HepG2 (cell line): ENCODE data around the gene UQCR11. TPM values are rescaled to one million over a fixed set of nuclear protein-coding genes. Genes with fewer than 3 reads are reported as not detected.

Source experiments
- AKAP8 ChIP-seq: sonication (generic); formaldehyde crosslinking; IDR thresholded peaks from 2 replicates; pipeline ENCODE4 v1.5.1; 2020; ENCODE audit warnings: mild to moderate bottlenecking, missing genetic modification reagents
- ARID3A ChIP-seq: IDR thresholded peaks from 2 replicates; pipeline ENCODE4 v1.6.1; 2012; ENCODE audit warnings: low read depth, low read length, improper control_type of control experiment
- ARID4A ChIP-seq: sonication (generic); formaldehyde crosslinking; IDR thresholded peaks from 2 replicates; pipeline ENCODE4 v1.5.0; 2020; ENCODE audit warnings: mild to moderate bottlenecking, missing genetic modification reagents, borderline replicate concordance
- ATF3 ChIP-seq: sonication (generic); formaldehyde crosslinking; IDR thresholded peaks from 2 replicates; pipeline ENCODE4 v1.4.0; 2020; ENCODE audit warnings: missing genetic modification reagents
- CBX5 ChIP-seq: sonication (generic); formaldehyde crosslinking; IDR thresholded peaks from 2 replicates; pipeline ENCODE4 v1.4.0; 2020; ENCODE audit warnings: missing genetic modification reagents, borderline replicate concordance
- ELF3 ChIP-seq: IDR thresholded peaks from 2 replicates; pipeline ENCODE4 v1.6.1; 2016; ENCODE audit warnings: missing genetic modification reagents, missing compliant biosample characterization
- KAT8 ChIP-seq: IDR thresholded peaks from 2 replicates; pipeline ENCODE4 v1.6.1; 2016; ENCODE audit warnings: missing genetic modification reagents, missing compliant biosample characterization
- KDM6A ChIP-seq: IDR thresholded peaks from 2 replicates; pipeline ENCODE4 v1.6.1; 2016; ENCODE audit warnings: low read depth
- MAFK ChIP-seq, 2 experiments: IDR thresholded peaks in 1 of 2; conservative IDR thresholded peaks in 1 of 2; 2 replicates each; pipeline ENCODE4 v1.6.1; 2011; ENCODE audit warnings: improper control_type of control experiment in 2 of 2, low read length in 2 of 2
- MTA1 ChIP-seq: sonication (generic); formaldehyde crosslinking; IDR thresholded peaks from 2 replicates; pipeline ENCODE4 v1.4.0; 2020; ENCODE audit warnings: missing genetic modification reagents, mild to moderate bottlenecking, borderline replicate concordance
- PCBP2 ChIP-seq: fragments of 200-400 bp; formaldehyde crosslinking; optimal IDR thresholded peaks from 2 replicates; pipeline ENCODE3; 2018; ENCODE audit warnings: low read length, low read depth; ENCODE audit not compliant: poor library complexity, severe bottlenecking
- PITX1 ChIP-seq: sonication (generic); formaldehyde crosslinking; IDR thresholded peaks from 2 replicates; pipeline ENCODE4 v1.5.1; 2020; ENCODE audit warnings: mild to moderate bottlenecking, missing genetic modification reagents
- PLRG1 ChIP-seq: fragments of 450-650 bp; conservative IDR thresholded peaks from 2 replicates; pipeline ENCODE4 v1.6.1; 2016
- POLR2AphosphoS2 ChIP-seq: IDR thresholded peaks from 2 replicates; pipeline ENCODE4 v1.6.1; 2011; ENCODE audit warnings: low read depth, low read length, improper control_type of control experiment
- TFE3 ChIP-seq: IDR thresholded peaks from 2 replicates; pipeline ENCODE4 v1.6.1; 2016
- ZBTB34 ChIP-seq: sonication (generic); formaldehyde crosslinking; IDR thresholded peaks from 2 replicates; pipeline ENCODE4 v1.8.0; 2022; ENCODE audit warnings: mild to moderate bottlenecking, missing genetic modification reagents
- ZFP36 ChIP-seq: fragments of 150-350 bp; IDR thresholded peaks from 2 replicates; pipeline ENCODE4 v1.6.1; 2018; ENCODE audit warnings: borderline replicate concordance, low read length, low read depth; ENCODE audit not compliant: partially characterized antibody
- ZNF616 ChIP-seq: sonication (generic); formaldehyde crosslinking; IDR thresholded peaks from 2 replicates; pipeline ENCODE4 v1.5.0; 2020; ENCODE audit warnings: low read depth, mild to moderate bottlenecking, missing genetic modification reagents
- ZNF674 ChIP-seq: sonication (generic); formaldehyde crosslinking; IDR thresholded peaks from 2 replicates; pipeline ENCODE4 v1.5.0; 2020; ENCODE audit warnings: low read depth, mild to moderate bottlenecking, missing genetic modification reagents
- ZSCAN22 ChIP-seq: sonication (generic); formaldehyde crosslinking; IDR thresholded peaks from 2 replicates; pipeline ENCODE4 v1.4.0; 2020; ENCODE audit warnings: mild to moderate bottlenecking, missing genetic modification reagents
- polyA plus RNA-seq, 8 experiments: library from polyadenylated mRNA; depleted of rRNA in 3 of 8; stranded (reverse) in 7 of 8; unstranded in 1 of 8; fragments of >200 nt; fragmentation: Illumina TruSeq in 4 of 8; extraction: Trizol in 4 of 8; gene quantifications; 2 replicates each; pipeline versions ENCODE4 v1.2.1 to v1.2.3, GENCODE V29; 2011 to 2016; ENCODE audit warnings: low read depth in 4 of 8, missing spikeins in 1 of 8, mixed read lengths in 1 of 8; ENCODE audit not compliant: insufficient read depth in 1 of 8
- total RNA-seq, 5 experiments: library from RNA; depleted of rRNA; stranded (reverse); fragments of >200 nt; fragmentation: Illumina TruSeq; extraction: Trizol; gene quantifications; 2 replicates each; pipeline ENCODE4 v1.2.3, GENCODE V29; 2016; ENCODE audit warnings: low read depth in 1 of 5

Gene UQCR11
- total and polyA plus RNA-seq, 2 of the 13 experiments (the other 11 are each of a cell fraction or from before 2014, with no cell fraction given) = 125 to 214 TPM

- 0 out of 2 replicates have a peak, but pooled peaks have one; percentile 16 for TF ChIP-seq CBX5 (CRISPR knock-in tag)
- TF ChIP-seq ATF3 (CRISPR knock-in tag) = no peak; the same call in 1 of the 2 replicates
- TF ChIP-seq ELF3 (CRISPR knock-in tag) = peak; percentile 41
- TF ChIP-seq PCBP2 = no peak
- TF ChIP-seq PLRG1 = no peak
- no peak for TF ChIP-seq PITX1
- TF ChIP-seq TFE3 = no peak
- no peak; the same call in 1 of the 2 replicates for TF ChIP-seq ARID3A
- TF ChIP-seq ZNF616 (CRISPR knock-in tag) = no peak
- TF ChIP-seq ARID4A (CRISPR knock-in tag) = peak; percentile 82; the same call in 1 of the 2 replicates
- TF ChIP-seq ZNF674 (CRISPR knock-in tag) = no peak
- no peak for TF ChIP-seq POLR2AphosphoS2
- no peak for TF ChIP-seq MAFK (conservative IDR thresholded peaks at IDR 0.05 in 1 of 2, IDR thresholded peaks at IDR 0.05 in 1 of 2; ENCODE audit: low read length in 2 of 2)
- TF ChIP-seq ZSCAN22 (CRISPR knock-in tag) = no peak
- peak; percentile 67 for TF ChIP-seq KAT8
- no peak for TF ChIP-seq ZFP36
- no peak; the same call in 1 of the 2 replicates for TF ChIP-seq AKAP8 (CRISPR knock-in tag)
- TF ChIP-seq MTA1 (CRISPR knock-in tag) = no peak
- no peak for TF ChIP-seq ZBTB34 (CRISPR knock-in tag)
- no peak for TF ChIP-seq KDM6A (CRISPR knock-in tag)
Measured at GRCh38 chr19:1605236-1606137, at the start of gene UQCR11 (continued).
